ENCODE data around the gene TOLLIP.

Gene TOLLIP

DNA sequence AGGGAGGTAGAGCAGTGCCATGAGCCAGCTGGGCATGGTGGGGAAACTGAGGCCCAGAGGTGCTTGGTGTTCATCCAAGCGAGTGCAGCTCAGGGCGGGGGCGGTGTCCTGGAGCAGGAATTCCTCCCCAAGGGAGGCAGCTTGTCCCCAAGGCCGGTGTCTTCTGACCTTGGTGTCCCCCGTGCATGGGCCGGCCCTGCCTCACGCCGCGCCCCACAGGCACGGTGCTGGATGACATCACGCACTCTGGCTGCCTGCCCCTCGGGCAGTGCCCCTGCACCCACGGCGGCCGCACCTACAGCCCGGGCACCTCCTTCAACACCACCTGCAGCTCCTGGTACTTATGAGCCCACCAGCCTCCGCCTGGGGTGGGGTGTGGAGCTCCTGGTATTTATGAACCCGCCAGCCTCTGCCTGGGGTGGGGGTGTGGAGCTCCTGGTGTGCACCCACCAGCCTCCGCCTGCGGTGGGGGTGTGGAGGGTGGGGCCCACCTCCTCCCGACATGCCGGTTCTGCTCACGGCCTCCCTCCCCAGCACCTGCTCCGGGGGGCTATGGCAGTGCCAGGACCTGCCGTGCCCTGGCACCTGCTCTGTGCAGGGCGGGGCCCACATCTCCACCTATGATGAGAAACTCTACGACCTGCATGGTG is 79.8 kb downstream of the TOLLIP start:
- no peak for DNase-seq

DNA sequence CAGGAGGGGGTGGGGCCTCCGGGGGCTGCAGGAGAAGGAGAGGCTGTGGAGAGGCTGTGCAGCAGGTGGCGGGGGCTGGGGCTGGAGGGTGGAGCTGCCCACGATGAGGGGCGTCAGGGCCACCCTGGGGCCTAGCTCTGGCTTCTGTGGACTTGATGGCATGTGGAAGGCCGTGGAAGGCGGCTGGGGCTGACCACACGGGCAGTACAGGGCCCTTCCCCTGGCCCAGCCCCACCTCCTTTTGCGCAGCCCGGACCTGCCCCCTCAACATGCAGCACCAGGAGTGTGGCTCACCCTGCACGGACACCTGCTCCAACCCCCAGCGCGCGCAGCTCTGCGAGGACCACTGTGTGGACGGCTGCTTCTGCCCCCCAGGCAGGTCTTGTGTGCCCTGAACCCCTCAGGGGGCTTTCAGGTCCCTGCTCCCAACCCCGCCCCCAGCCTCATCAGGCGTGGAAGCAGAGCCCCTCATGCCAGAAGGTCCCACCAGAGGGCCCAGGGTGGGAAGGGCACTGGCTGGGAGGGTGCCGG is 80.4 kb downstream of the TOLLIP start:
- no peak for DNase-seq

DNA sequence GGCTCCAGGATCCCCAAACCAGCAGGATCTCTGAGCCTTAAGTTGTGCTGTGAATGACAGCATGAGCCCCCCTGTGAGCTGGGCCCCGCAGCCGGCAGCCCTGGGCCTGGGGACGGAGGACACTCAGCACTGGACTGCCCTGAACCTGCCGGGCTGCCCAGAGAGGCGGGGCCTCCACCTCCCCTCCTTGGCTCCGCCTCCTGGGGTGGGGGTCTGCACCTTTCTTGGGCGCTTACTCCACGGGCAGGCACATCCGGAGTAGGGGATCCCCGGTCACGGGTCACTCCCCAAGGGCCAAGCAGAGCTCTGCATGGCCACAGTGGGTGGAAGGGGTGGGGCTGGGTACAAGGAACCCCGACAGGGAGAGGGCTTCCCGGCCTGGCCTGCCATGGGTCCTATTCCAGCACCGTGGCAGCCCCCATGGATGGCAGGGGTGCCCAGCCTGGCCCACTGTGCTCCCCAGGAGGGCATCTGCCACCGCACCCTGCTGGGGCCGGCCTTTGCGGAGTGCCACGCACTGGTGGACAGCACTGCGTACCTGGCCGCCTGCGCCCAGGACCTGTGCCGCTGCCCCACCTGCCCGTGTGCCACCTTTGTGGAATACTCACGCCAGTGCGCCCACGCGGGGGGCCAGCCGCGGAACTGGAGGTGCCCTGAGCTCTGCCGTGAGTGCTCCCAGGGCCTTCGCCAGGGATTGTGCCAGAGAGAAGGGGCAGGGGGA is 81.2 kb downstream of the TOLLIP start:
- DNase-seq = no peak

DNA sequence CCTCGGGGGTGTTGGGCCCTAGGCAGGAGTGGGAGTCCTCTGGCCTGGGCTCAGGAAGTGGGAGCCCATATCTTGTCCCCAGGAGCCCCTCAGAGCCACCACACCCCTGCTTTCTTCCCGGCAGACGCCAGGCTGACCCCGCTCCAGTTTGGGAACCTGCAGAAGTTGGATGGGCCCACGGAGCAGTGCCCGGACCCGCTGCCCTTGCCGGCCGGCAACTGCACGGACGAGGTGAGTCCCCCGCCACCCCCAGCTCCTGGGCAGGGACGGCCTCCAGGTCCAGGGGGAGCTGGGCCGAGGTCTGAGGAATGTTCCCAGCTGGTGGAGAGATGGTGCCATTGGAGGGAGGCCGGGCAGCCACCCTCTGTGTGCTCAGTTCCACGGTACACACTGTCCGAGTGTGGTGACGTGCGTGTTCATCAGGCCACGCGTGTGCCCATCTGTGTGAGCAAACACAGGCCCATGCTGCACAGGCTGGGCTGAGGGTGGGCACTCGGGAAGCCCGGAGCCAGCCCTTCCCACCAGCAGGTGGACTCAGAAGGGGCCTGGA is 81.8 kb downstream of the TOLLIP start:
- DNase-seq = no peak

DNA sequence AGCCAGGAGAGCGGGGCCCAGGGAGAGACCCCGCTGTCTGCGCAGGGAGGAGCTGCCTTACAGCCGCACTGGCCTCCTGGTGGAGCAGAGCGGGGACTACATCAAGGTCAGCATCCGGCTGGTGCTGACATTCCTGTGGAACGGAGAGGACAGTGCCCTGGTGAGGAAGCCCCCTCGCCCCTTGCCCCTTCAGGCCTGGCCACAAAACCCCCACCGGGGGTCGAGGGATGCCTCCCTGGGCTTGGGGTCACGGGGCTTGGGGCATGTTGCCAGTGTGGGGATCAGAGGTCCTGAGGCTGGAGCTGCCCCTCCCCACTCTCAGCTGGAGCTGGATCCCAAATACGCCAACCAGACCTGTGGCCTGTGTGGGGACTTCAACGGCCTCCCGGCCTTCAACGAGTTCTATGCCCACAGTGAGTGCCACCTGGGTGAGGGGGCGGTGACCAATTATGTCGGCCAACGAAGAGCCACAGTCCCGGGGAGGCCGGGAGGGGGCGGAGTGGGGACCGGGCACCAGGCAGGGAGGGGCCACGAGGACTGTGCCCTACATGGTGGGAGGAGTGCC is 82.4 kb downstream of the TOLLIP start:
- DNase-seq = no peak

DNA sequence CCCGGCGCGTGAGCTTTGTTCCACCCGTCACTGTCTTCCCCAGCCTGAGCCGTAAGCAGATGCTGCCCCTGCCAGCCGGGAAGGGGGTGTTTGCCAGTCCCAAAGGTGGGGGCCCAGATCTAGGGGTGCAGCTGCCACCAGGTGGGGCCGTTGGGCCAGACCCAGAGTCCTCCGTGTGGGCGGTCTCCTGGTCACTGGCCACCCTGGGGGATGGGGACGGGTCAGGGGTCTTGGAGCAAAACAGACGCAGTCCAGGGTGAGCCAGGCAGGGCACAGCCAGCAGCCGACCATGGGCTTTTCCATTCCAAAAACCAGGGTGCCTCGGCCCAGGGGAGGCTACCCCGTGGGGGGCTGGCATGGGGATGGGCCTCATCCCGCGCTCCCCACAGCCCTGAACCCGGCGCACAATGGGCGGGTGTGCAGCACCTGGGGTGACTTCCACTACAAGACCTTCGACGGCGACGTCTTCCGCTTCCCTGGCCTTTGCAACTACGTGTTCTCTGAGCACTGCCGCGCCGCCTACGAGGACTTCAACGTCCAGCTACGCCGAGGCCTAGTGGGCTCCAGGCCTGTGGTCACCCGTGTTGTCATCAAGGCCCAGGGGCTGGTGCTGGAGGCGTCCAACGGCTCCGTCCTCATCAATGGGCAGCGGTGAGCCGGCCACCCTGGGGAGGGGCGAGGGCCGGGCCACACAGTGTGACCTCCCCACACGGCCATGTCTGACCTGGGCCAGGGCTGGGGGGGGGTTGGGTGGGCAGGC is 83.0 kb downstream of the TOLLIP start:
- no peak for DNase-seq

DNA sequence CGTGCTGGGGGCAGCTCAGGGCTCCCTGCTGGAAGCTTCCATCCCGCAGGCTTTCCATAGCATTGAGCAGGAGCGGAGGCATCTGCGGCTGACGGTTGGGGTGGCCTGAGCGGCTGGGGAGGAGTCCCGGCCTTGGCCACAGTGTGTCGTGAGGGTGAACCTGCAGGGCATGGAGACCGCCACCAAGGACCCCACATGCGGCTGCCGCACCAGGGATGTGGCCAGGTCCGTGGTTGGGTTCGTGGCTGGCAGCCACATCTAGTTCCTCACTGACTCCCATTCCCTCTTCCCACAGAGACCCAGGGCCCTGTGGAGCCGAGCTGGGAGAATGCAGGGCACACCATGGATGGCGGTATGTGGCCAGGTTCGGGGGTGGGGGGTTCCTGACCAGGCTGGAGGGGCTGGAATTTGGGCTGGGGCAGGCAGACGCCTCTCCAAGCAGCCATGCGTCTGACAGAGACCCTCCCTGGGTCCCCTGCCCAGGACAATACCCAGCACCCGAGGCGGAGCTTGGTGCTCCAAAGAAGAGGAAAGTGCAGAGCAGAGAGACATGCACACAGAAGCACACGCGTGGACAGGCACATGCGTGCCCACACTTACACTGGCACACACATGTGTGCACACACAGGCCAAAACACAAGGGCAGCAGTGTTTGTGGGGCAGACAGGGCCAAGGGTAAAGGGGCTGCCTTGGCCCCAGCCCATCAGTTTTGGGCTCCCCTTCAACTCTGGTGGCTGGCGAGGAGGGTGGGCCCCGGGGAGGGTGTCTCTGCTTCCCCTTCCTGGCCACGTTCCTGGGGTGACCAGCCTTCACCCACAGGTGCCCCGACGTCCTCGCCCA is 83.8 kb downstream of the TOLLIP start:
- no peak for DNase-seq

DNA sequence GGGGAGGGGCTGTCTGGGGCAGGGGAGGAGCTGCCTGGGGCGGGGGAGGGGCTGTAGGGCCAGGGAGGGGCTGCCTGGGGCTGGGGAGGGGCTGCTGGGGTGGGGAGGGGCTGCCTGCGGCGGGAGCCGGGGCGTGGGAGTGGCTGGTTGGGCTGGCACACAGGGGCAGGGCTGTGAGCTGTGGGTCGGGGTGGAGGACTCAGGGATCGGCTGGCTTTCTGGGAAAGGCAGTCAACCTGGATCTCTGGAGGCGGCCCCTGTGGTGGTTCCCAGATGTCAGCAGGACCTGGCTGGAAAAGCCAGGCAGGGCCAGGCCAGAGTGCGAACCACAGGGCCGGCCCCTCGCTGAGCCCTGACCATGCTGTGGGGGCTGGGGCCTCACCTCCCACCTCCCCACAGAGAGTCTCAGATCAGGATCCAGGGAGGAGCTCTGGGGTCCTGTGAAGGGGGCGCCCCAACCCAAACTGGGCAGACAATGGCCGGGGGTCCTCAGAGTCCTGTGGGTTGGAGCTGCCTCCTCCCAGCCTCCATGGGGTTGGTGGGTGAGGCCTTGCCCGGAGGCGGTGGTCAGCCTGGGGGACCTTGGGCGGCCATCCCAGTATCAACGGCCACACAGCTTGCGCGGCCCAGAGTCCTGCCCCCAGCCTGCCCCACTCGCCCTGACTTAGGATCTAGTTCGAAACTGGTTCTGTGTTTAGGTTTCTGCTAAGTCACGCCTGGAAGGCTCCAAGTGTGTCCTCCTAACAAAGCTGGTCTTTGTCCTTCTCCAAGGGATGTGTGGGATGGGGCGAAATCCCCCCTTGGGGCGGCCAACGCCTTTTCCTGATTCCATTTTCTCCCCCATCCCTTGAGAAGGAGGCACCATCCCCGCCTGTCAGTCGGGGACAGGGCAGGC is 84.7 kb downstream of the TOLLIP start:
- no peak for DNase-seq

Measured in T-helper 2 cell (primary cell).